Osteocyte (in vitro differentiated cells): ENCODE results near the gene KIAA0586. TPM values are rescaled to one million over a fixed set of nuclear protein-coding genes. Genes with fewer than 3 reads are reported as not detected.
A peak's percentile ranks its signal among the peaks of the same experiment; 100 is the strongest.
"Not testable (repeated sequence)": the region's sequence is repeated elsewhere in the genome, so short reads cannot be mapped to it uniquely, and the experiment has no call there.

Source experiments
- DNase-seq: peaks from one replicate; pipeline ENCODE4 v3.0.0; 2021; ENCODE audit warnings: mixed read lengths; ENCODE audit not compliant: unreplicated experiment; ENCODE audit errors: extremely low spot score
- H3K27ac Mint-ChIP-seq: one replicate; pipeline ENCODE4 v1.8.0; 2021; ENCODE audit warnings: mild to moderate bottlenecking, mixed read lengths; ENCODE audit not compliant: unreplicated experiment
- H3K27me3 Mint-ChIP-seq: one replicate; pipeline ENCODE4 v1.8.0; 2021; ENCODE audit warnings: mixed read lengths; ENCODE audit not compliant: unreplicated experiment
- H3K36me3 Mint-ChIP-seq: one replicate; pipeline ENCODE4 v1.8.0; 2021; ENCODE audit warnings: mixed read lengths; ENCODE audit not compliant: unreplicated experiment
- H3K4me1 Mint-ChIP-seq: one replicate; pipeline ENCODE4 v1.8.0; 2021; ENCODE audit warnings: mixed read lengths; ENCODE audit not compliant: unreplicated experiment
- H3K4me3 Mint-ChIP-seq: one replicate; pipeline ENCODE4 v1.8.0; 2021; ENCODE audit warnings: mild to moderate bottlenecking, moderate library complexity, mixed read lengths; ENCODE audit not compliant: unreplicated experiment
- H3K9me3 Mint-ChIP-seq: one replicate; pipeline ENCODE4 v1.8.0; 2021; ENCODE audit warnings: mixed read lengths; ENCODE audit not compliant: unreplicated experiment
- CTCF ChIP-seq: fragments of 200-600 bp; sonication (generic); IDR thresholded peaks from 2 replicates; pipeline ENCODE4 v1.5.0; 2021; ENCODE audit warnings: antibody characterized with exemption, mild to moderate bottlenecking, moderate library complexity
- total RNA-seq: library from RNA; stranded (reverse); gene quantifications from 2 replicates; pipeline ENCODE4 v1.2.1, GENCODE V29; 2021

The KIAA0586 gene
- total RNA-seq, 1 donor from 2014 or later = 19.0 TPM

GRCh38 chr14:58414845-58415244, 12.7 kb upstream of the KIAA0586 start:
- H3K4me3 Mint-ChIP-seq = no peak overlapping the region
- no peak for DNase-seq
- no peak overlapping the region for H3K27ac Mint-ChIP-seq

GRCh38 chr14:58415636-58416547, 11.6 kb upstream of the KIAA0586 start:
- TF ChIP-seq CTCF = no peak
- H3K4me1 Mint-ChIP-seq = no peaks in the 10 kb centered on the region
- H3K4me3 Mint-ChIP-seq = no peak overlapping the region
- H3K27me3 Mint-ChIP-seq = no peaks in the 10 kb centered on the region
- H3K27ac Mint-ChIP-seq = no peak overlapping the region
- peaks cover 31% of the 10 kb centered on the region for H3K36me3 Mint-ChIP-seq
- no peaks in the 10 kb centered on the region for H3K9me3 Mint-ChIP-seq
- DNase-seq = no peak

More at GRCh38 chr14:58414845-58415244, 12.7 kb upstream of the KIAA0586 start:
- Mint-ChIP-seq H3K27me3 (no peaks in the 10 kb centered on the region), H3K9me3 (no peaks in the 10 kb centered on the region), H3K36me3 (peaks cover 34% of the 10 kb centered on the region), H3K4me1 (no peaks in the 10 kb centered on the region)
- TF ChIP-seq CTCF = no peak

DNA sequence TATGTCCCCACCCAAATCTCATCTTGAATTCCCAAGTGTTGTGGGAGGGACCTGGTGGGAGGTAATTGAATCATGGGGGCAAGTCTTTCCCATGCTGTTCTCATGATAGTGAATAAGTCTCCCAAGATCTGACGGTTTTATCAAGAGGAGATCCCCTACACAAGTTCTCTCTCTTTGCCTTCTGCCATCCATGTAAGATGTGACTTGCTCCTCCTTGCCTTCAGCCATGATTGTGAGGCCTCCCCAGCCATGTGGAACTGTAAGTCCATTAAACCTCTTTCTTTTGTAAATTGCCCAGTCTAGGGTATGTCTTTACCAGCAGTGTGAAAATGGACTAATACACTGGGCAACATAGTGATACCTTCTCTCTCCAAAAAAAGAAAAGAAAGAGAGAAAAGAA, 10.6 kb upstream of the KIAA0586 start:
- not testable (repeated sequence) for H3K4me1 Mint-ChIP-seq, H3K27ac Mint-ChIP-seq, H3K9me3 Mint-ChIP-seq, DNase-seq, H3K27me3 Mint-ChIP-seq, H3K4me3 Mint-ChIP-seq
- H3K36me3 Mint-ChIP-seq = peaks cover 31% of the 10 kb centered on the region

- Mint-ChIP-seq H3K27ac (peak overlapping the region; percentile 99), H3K36me3 (peaks cover 8% of the 10 kb centered on the region), H3K27me3 (no peaks in the 10 kb centered on the region), H3K4me1 (peaks cover 37% of the 10 kb centered on the region), H3K9me3 (no peaks in the 10 kb centered on the region), H3K4me3 (peak overlapping the region; percentile 92)
- DNase-seq = no peak
- TF ChIP-seq CTCF = no peak
Observed at GRCh38 chr14:58426670-58427280, 744 bp upstream of the KIAA0586 start.

- H3K9me3 Mint-ChIP-seq = no peaks in the 10 kb centered on the region
- H3K36me3 Mint-ChIP-seq = peaks cover 7% of the 10 kb centered on the region
- peak overlapping the region; percentile 92 for H3K4me3 Mint-ChIP-seq
- H3K4me1 Mint-ChIP-seq = peaks cover 37% of the 10 kb centered on the region
- H3K27me3 Mint-ChIP-seq = no peaks in the 10 kb centered on the region
- H3K27ac Mint-ChIP-seq = peak overlapping the region; percentile 99
- TF ChIP-seq CTCF = no peak
- DNase-seq = no peak
Observed at GRCh38 chr14:58428118-58428683, 682 bp downstream of the KIAA0586 start.
